ENCODE measurements around the gene WIZ. TPM values are rescaled to one million over a fixed set of nuclear protein-coding genes. Genes with fewer than 3 reads are reported as not detected.
"Not testable (repeated sequence)": the region's sequence is repeated elsewhere in the genome, so short reads cannot be mapped to it uniquely, and the experiment has no call there.

Gene WIZ
- total RNA-seq, 2 experiments from 2014 or later, result 31.6 to 32.7 TPM

DNA sequence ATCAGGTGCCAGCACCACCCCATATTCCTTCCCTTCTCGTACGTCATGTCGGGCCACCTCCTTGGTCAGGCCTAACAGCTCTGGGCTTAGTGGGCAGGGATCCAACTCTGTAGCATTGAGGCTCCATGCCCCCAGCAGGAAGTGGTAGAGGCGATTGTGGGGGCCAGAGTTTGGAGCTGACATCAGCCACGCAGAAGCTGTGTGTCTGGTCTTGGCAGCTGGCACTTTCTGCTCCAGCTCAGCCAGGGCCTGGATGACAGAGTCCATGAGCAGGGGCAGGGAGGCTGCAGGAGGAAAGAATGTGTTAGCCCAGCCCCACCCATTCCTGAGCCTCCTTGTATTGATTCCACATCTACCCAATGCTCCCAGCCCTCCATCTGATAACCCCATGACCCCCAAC lies 26.6 kb upstream of the WIZ start:
- DNase-seq (no peak), ATAC-seq (peak; percentile 30)
- Mint-ChIP-seq H3K9me3 (ENCODE audit: insufficient read depth) (no peaks in the 10 kb centered on the region), H3K36me3 (ENCODE audit: low read depth) (no peaks in the 10 kb centered on the region), H3K4me3 (no peak overlapping the region), H3K4me1 (ENCODE audit: low read depth) (peaks cover 37% of the 10 kb centered on the region), H3K27me3 (ENCODE audit: low read depth) (no peaks in the 10 kb centered on the region), H3K27ac (no peak overlapping the region)
- ChIA-PET POLR2A (interaction anchor here (1.0 kb wide), 1 partner anchor 13 kb away, joined by 4 read pairs; no protein-coding TSS in a partner anchor), CTCF (interaction anchor here (2.2 kb wide), 1 partner anchor 79 kb away, joined by 9 read pairs; no protein-coding TSS in a partner anchor)

DNA sequence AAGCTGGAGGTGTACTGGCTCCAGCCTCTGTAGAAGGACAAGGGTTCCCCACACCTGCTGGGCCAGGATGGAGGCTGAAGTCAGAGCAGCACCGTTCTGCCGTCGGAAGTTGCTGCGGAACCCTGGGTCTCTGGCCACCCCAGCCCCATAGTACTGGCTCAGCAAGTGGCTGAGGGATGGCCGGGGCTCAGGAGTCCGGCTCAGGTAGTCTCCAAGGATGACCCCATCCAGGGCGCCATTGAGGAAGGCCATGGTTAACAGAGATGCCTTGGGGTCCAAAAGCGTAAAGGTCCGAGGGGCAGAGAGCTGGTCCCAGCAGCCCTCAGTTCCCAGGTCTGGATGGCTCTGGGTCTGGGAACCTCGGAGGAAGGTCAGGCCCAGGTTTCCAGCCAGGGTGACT lies 25.9 kb upstream of the WIZ start:
- Mint-ChIP-seq H3K4me1 (ENCODE audit: low read depth) (peaks cover 37% of the 10 kb centered on the region), H3K36me3 (ENCODE audit: low read depth) (no peaks in the 10 kb centered on the region), H3K4me3 (no peak overlapping the region), H3K27ac (no peak overlapping the region), H3K9me3 (ENCODE audit: insufficient read depth) (no peaks in the 10 kb centered on the region), H3K27me3 (ENCODE audit: low read depth) (no peaks in the 10 kb centered on the region)
- ChIA-PET CTCF (interaction anchor here (1.5 to 2.2 kb wide), 2 partner anchors 12 to 79 kb away, joined by 3 to 9 read pairs; no protein-coding TSS in a partner anchor), POLR2A (interaction anchor here (1.0 kb wide), 1 partner anchor 12 kb away, joined by 4 read pairs; no protein-coding TSS in a partner anchor)
- no peak for DNase-seq
- ATAC-seq, result no peak

GRCh38 chr19:15475169-15475568 lies 25.4 kb upstream of the WIZ start:
- no peaks in the 10 kb centered on the region for H3K9me3 Mint-ChIP-seq (ENCODE audit: insufficient read depth)
- POLR2A ChIA-PET, result no interaction called here
- ATAC-seq (no peak), DNase-seq (no peak)
- no peak overlapping the region for H3K4me3 Mint-ChIP-seq
- H3K27me3 Mint-ChIP-seq (ENCODE audit: low read depth), result no peaks in the 10 kb centered on the region
- H3K27ac Mint-ChIP-seq, result no peak overlapping the region
- H3K36me3 Mint-ChIP-seq (ENCODE audit: low read depth), result no peaks in the 10 kb centered on the region
- CTCF ChIA-PET, result interaction anchor here (1.5 to 2.2 kb wide), 2 partner anchors 11 to 80 kb away, joined by 3 to 9 read pairs; no protein-coding TSS in a partner anchor
- H3K4me1 Mint-ChIP-seq (ENCODE audit: low read depth), result peaks cover 37% of the 10 kb centered on the region

DNA sequence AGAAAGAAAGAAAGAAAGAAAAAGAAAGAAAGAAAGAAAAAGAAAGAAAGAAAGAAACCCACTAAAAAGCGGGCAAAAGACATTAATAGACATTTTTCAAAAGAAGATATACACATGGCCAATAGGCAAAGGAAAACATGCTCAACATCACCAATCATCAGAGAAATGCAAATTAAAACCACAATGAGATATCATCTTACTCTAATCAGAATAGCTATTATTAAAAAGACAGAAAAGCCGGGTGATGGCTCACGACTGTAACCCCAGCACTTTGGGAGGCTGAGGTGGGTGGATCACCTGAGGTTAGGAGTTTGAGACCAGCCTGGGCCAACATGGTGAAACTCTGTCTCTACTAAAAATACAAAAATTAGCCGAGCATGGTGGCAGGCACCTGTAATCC lies 24.1 kb upstream of the WIZ start:
- CTCF ChIA-PET, result interaction anchor here (1.4 to 1.5 kb wide), 2 partner anchors 10 to 82 kb away, joined by 3 to 5 read pairs; no protein-coding TSS in a partner anchor
- ATAC-seq; H3K4me3 Mint-ChIP-seq; POLR2A ChIA-PET; H3K27ac Mint-ChIP-seq; DNase-seq; H3K27me3 Mint-ChIP-seq (ENCODE audit: low read depth); H3K36me3 Mint-ChIP-seq (ENCODE audit: low read depth); H3K9me3 Mint-ChIP-seq (ENCODE audit: insufficient read depth): not testable (repeated sequence)
- H3K4me1 Mint-ChIP-seq (ENCODE audit: low read depth), result peaks cover 40% of the 10 kb centered on the region

DNA sequence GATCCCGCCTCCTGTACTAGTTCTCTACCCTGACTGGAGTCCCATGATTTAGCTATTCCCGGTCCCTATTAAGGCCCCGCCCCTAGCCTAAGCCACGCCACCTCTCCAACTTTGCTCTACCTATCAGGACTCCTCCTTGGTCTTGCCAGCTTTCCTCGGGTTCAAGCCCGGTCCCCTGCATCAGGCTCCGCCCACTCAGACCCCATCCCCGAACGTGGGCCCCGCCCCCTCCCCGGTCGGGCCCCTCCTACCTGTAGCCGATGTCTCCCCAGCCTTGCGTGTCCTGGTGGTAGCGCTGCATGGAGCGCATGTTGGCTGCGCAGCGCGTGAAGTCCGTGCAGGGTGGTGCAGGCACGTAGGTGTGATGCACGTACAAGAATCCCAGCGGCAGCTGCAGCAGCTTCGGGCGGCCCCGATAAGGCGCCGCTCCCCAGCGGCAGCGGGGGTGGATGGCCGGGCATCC lies 21.9 kb upstream of the WIZ start:
- no peak overlapping the region for H3K4me3 Mint-ChIP-seq

DNA sequence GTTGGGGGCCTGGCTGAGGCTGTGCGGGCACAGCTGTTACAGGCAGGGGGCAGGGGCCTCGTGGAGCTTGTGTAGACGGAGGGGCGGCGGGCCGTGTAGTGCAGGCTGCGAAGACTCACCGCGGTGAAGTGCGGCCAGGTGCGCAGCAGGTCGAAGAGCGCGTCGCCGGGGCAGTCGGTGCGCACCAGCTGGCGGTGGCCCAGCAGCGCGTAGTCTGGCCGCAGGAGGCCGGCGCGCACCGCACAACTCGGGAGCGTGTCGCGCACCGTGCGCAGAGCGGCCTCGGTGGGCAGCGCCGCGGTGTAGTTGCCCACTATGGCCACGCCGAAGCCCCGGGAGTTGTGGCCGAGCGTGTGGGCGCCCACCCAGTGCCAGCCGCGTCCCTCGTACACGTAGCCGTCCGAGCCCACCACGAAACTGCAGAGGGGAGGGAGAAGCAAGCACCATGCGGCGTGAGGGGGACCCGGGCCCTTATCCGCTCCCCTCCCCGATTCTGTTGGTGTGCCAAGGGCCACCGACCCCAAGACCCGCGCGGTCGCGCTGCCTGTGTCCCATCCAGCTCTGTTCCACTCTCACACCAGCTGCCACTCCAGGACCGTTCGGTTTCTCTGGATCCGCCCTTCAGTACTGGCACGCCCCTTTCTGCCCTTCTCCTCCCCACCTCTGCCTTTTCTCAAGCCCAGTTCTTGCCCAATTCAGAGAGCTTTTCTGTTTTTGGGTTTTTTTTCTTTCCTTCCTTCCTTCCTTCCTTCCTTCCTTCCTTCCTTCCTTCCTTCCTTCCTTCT lies 19.9 kb upstream of the WIZ start:
- peak overlapping the region; percentile 64 for H3K4me3 Mint-ChIP-seq
- no peak overlapping the region for H3K27ac Mint-ChIP-seq
- DNase-seq (peak; percentile 51), ATAC-seq (peak; percentile 16)
- CTCF ChIA-PET, result interaction anchor here (1.5 to 2.1 kb wide), 2 partner anchors 51 to 86 kb away, joined by 5 to 9 read pairs; partner anchors contain the start of gene AKAP8L
- no peaks in the 10 kb centered on the region for H3K9me3 Mint-ChIP-seq (ENCODE audit: insufficient read depth)
- H3K27me3 Mint-ChIP-seq (ENCODE audit: low read depth), result peaks cover 10% of the 10 kb centered on the region
- peaks cover 51% of the 10 kb centered on the region for H3K4me1 Mint-ChIP-seq (ENCODE audit: low read depth)
- POLR2A ChIA-PET, result no interaction called here
- peaks cover 2% of the 10 kb centered on the region for H3K36me3 Mint-ChIP-seq (ENCODE audit: low read depth)

More for the DNA sequence above, 21.9 kb upstream of the WIZ start:
- ATAC-seq, result no peak
- H3K36me3 Mint-ChIP-seq (ENCODE audit: low read depth), result peaks cover 2% of the 10 kb centered on the region
- peaks cover 10% of the 10 kb centered on the region for H3K27me3 Mint-ChIP-seq (ENCODE audit: low read depth)
- ChIA-PET CTCF (no interaction called here), POLR2A (no interaction called here)
- H3K4me1 Mint-ChIP-seq (ENCODE audit: low read depth), result peaks cover 48% of the 10 kb centered on the region
- DNase-seq, result no peak
- H3K27ac Mint-ChIP-seq, result no peak overlapping the region
- H3K9me3 Mint-ChIP-seq (ENCODE audit: insufficient read depth), result no peaks in the 10 kb centered on the region

DNA sequence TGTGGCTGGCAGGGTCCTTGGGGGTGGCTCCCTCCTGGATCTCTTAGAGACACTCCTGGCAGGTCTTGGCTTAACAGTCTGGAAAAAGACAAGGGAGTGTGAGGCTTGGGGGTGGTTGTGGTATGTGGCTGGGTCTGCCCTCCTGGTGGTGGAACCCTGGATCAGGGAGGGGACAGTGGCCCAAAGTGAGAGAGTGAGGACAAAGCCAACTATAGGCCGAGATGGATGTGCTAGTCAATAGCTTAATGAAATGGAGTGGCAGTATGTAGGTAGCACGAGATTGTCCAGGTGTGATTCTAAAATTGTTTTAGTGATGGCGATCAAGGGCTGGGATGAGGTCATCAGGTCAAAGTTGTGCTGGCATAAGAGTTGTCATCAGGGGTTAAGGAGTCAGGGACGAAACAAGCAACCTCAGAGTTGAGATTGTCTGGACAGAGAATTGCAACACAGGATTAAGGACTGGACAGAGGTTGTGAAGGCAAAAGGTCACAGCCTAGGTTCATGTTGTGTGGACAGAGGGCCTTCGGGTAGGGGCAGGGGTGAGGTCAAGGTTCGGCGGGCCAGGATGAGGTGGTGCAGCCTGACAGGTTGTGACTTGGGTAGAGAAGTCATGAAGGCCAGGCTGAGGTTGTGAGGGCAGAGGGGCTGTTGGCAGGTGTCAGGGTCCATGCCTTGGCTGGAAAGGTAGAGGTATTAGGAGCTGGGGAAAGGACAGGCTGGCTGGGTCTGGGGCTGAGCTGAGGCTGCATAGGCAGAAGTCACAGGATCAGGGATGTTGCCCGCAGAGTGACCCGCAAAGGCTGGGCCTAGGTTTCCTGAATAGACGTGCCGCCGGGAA lies 19.1 kb upstream of the WIZ start:
- CTCF ChIA-PET, result interaction anchor here (1.5 to 2.3 kb wide), 3 partner anchors 50 to 87 kb away, joined by 5 to 31 read pairs (median 9); partner anchors contain the start of gene AKAP8L
- Mint-ChIP-seq H3K9me3 (ENCODE audit: insufficient read depth) (no peaks in the 10 kb centered on the region), H3K27ac (peak overlapping the region; percentile 31), H3K4me3 (peak overlapping the region; percentile 64), H3K27me3 (ENCODE audit: low read depth) (peaks cover 10% of the 10 kb centered on the region), H3K4me1 (ENCODE audit: low read depth) (peaks cover 55% of the 10 kb centered on the region), H3K36me3 (ENCODE audit: low read depth) (peaks cover 5% of the 10 kb centered on the region)
- no peak for DNase-seq
- no peak for ATAC-seq
- POLR2A ChIA-PET, result no interaction called here

DNA sequence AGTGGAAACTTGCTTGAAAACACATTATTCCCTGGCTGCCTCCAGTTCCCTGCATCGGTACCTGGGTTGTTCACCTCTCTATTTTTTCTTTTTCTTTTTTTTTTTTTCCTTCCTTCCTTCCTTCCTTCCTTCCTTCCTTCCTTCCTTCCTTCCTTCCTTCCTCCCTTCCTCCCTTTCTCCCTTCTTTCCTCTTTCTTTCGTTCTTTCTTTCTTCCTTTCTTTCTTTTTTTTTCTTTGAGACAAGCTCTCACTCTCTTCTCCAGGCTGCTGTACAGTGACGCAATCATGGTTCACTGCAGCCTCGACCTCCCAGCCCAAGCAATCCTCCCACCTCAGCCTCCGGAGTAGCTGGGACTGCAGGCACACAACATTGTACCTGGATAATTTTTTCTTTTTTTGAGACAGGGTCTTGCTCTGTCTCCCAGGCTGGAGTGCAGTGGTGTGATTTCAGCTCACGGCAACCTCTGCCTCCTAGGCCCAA lies 18.0 kb upstream of the WIZ start:
- peak overlapping the region; percentile 4 for H3K4me3 Mint-ChIP-seq
- peaks cover 56% of the 10 kb centered on the region for H3K4me1 Mint-ChIP-seq (ENCODE audit: low read depth)
- DNase-seq (no peak), ATAC-seq (no peak)
- POLR2A ChIA-PET, result interaction anchor here (0.6 to 1.6 kb wide), 5 partner anchors 9 to 49 kb away, joined by 3 to 8 read pairs (median 3); partner anchors contain the start of gene AKAP8L
- CTCF ChIA-PET, result interaction anchor here (0.6 to 3.3 kb wide), 8 partner anchors 11 to 87 kb away, joined by 3 to 39 read pairs (median 6); partner anchors contain the start of genes AKAP8L and PGLYRP2
- H3K9me3 Mint-ChIP-seq (ENCODE audit: insufficient read depth), result no peaks in the 10 kb centered on the region
- H3K36me3 Mint-ChIP-seq (ENCODE audit: low read depth), result peaks cover 14% of the 10 kb centered on the region
- H3K27ac Mint-ChIP-seq, result peak overlapping the region; percentile 85
- peaks cover 10% of the 10 kb centered on the region for H3K27me3 Mint-ChIP-seq (ENCODE audit: low read depth)

DNA sequence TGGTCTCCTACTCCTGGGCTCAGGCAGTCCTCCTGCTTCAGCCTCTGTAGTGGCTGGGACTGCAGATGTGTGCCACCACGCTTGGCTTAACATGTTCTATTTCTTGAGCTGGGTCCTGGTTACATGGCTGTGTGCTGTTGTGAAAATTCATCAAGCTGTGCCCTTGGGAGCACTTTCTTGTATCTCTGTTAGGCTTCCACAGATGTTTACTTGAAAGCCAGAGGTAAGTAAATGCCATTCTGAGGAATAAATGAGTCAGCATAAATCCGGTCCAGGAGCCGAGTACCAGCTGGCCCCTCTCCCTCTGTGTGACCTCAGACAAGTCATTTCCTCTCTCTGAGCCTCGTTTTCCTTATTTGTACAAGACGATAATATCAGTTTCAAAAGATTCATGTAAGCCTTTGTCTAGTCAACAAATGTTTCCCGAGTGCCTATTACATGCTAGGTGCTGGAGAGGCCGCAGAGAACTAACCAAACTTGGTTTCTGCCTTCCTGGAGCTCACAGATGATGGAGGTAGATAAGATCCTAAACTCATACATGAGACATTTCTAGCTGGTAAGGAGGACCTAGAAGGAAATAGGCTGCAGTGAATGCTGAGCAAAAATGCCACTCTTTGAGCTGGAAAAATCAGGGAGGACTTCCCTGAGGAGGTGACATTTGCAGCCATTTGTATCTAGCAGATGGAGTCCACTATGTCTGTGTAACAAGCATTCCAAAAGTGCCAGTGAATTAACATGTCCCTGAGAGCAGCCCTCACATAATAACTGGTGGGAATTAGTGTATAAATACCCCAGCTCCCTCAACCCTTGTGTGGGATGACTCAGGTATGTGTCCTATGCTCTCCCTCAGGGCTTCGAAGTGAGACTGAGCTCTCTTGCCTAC lies 17.3 kb upstream of the WIZ start:
- DNase-seq (peak; percentile 79), ATAC-seq (peak; percentile 45)

More for the DNA sequence above, 17.3 kb upstream of the WIZ start:
- CTCF ChIA-PET, result interaction anchor here (0.6 to 3.3 kb wide), 9 partner anchors 11 to 88 kb away, joined by 3 to 39 read pairs (median 4); partner anchors contain the start of genes AKAP8L and PGLYRP2
- H3K36me3 Mint-ChIP-seq (ENCODE audit: low read depth), result peaks cover 19% of the 10 kb centered on the region
- H3K4me1 Mint-ChIP-seq (ENCODE audit: low read depth), result peaks cover 62% of the 10 kb centered on the region
- H3K27ac Mint-ChIP-seq, result peak overlapping the region; percentile 85
- peaks cover 10% of the 10 kb centered on the region for H3K27me3 Mint-ChIP-seq (ENCODE audit: low read depth)
- no peaks in the 10 kb centered on the region for H3K9me3 Mint-ChIP-seq (ENCODE audit: insufficient read depth)
- H3K4me3 Mint-ChIP-seq, result peak overlapping the region; percentile 48
- POLR2A ChIA-PET, result interaction anchor here (0.6 to 1.6 kb wide), 7 partner anchors 8 to 48 kb away, joined by 3 to 8 read pairs (median 3); partner anchors contain the start of gene AKAP8L
